ENCODE measurements around the gene TMEM37.
A peak's percentile ranks its signal among the peaks of the same experiment; 100 is the strongest.

TMEM37 gene

GRCh38 chr2:119474371-119475224, 42.9 kb downstream of the TMEM37 start:
- no peak for FAIRE-seq

GRCh38 chr2:119475225-119475856, 43.7 kb downstream of the TMEM37 start:
- DNase-seq (ENCODE audit: insufficient read length, low spot score) = no peak
- no peak for FAIRE-seq
- TF ChIP-seq, protein P1, sequence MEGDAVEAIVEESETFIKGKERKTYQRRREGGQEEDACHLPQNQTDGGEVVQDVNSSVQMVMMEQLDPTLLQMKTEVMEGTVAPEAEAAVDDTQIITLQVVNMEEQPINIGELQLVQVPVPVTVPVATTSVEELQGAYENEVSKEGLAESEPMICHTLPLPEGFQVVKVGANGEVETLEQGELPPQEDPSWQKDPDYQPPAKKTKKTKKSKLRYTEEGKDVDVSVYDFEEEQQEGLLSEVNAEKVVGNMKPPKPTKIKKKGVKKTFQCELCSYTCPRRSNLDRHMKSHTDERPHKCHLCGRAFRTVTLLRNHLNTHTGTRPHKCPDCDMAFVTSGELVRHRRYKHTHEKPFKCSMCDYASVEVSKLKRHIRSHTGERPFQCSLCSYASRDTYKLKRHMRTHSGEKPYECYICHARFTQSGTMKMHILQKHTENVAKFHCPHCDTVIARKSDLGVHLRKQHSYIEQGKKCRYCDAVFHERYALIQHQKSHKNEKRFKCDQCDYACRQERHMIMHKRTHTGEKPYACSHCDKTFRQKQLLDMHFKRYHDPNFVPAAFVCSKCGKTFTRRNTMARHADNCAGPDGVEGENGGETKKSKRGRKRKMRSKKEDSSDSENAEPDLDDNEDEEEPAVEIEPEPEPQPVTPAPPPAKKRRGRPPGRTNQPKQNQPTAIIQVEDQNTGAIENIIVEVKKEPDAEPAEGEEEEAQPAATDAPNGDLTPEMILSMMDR (IDR thresholded peaks at IDR 0.05; ENCODE audit: insufficient read depth, missing control alignments) = no peak

More at GRCh38 chr2:119474371-119475224, 42.9 kb downstream of the TMEM37 start:
- TF ChIP-seq, protein P1 (IDR thresholded peaks at IDR 0.05; ENCODE audit: insufficient read depth, missing control alignments) = no peak
- no peak for DNase-seq (ENCODE audit: insufficient read length, low spot score)

GRCh38 chr2:119475857-119476244, 44.2 kb downstream of the TMEM37 start:
- FAIRE-seq (no peak), DNase-seq (ENCODE audit: insufficient read length, low spot score) (no peak)
- TF ChIP-seq, protein P1 (IDR thresholded peaks at IDR 0.05; ENCODE audit: insufficient read depth, missing control alignments) = no peak

DNA sequence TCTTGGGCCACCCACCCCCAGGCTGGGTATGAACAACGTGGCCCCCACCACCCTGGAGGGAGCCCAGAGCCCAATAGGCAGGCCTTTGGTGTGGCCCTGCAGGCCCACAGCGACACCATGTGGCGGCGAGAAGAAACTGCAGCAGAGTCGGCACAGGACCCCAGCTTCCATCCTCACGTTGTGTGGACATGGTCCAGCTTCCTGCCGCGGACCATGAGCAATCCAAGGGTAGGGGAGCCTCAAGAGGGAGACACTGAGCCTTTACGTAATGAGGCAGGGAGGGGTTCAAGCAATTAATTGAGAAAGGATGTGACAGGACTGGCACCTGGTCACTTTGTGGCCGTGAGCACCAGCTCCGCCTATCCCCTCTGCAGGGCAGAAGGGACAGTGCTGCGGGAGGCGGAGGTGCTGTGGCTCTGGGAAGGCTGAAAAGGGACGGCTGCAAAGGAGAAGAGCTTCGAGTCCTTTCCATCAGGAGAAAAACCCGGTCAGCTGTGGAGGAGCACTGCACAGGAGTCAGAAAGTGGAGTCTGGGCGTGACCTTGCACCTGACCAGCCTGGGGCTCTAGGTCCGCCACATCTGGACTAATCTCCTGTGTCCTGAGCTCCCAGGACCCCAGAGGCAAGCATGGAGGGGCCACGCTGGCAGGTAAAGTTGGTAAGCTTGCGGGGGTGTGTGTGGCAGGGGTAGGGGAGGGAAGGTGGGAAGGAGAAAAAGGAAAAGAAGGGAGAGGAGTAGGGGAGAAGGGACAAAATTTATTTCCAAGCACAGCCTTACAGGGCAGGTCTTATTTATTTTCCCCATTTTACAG, 44.9 kb downstream of the TMEM37 start:
- TF ChIP-seq, protein P1 (IDR thresholded peaks at IDR 0.05; ENCODE audit: insufficient read depth, missing control alignments) = peak; percentile 85
- DNase-seq (ENCODE audit: insufficient read length, low spot score) (peak; percentile 68), FAIRE-seq (no peak)

GRCh38 chr2:119477113-119477505, 45.5 kb downstream of the TMEM37 start:
- FAIRE-seq (no peak), DNase-seq (ENCODE audit: insufficient read length, low spot score) (no peak)
- TF ChIP-seq, protein P1 (IDR thresholded peaks at IDR 0.05; ENCODE audit: insufficient read depth, missing control alignments) = no peak

- no peak for DNase-seq (ENCODE audit: insufficient read length, low spot score)
- no peak for FAIRE-seq
- TF ChIP-seq, protein P1 (IDR thresholded peaks at IDR 0.05; ENCODE audit: insufficient read depth, missing control alignments) = no peak
Measured at GRCh38 chr2:119478188-119478977, 46.7 kb downstream of the TMEM37 start.

All from D721Med (cell line).